ENCODE results near the gene RAI14.

DNA sequence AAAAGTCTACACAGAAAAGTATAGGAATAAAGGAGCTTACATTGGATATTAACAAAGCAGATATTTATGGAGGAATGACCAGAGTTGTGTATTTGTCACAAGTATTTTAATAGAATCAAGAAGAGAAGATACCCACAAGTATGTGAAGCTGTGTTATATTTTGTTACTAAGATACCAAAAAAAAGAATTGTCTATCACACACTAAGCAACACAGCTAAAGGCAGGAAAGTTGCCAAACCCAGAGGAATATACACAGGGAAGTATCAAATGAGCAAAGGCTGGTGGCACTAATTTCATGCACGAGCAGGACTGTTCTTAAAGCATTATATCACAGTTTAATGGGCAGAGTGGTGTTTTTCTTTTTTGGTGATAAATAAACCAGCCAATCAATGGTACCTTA, 30.9 kb upstream of the RAI14 start:
- TF ChIP-seq, protein P1, sequence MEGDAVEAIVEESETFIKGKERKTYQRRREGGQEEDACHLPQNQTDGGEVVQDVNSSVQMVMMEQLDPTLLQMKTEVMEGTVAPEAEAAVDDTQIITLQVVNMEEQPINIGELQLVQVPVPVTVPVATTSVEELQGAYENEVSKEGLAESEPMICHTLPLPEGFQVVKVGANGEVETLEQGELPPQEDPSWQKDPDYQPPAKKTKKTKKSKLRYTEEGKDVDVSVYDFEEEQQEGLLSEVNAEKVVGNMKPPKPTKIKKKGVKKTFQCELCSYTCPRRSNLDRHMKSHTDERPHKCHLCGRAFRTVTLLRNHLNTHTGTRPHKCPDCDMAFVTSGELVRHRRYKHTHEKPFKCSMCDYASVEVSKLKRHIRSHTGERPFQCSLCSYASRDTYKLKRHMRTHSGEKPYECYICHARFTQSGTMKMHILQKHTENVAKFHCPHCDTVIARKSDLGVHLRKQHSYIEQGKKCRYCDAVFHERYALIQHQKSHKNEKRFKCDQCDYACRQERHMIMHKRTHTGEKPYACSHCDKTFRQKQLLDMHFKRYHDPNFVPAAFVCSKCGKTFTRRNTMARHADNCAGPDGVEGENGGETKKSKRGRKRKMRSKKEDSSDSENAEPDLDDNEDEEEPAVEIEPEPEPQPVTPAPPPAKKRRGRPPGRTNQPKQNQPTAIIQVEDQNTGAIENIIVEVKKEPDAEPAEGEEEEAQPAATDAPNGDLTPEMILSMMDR (IDR thresholded peaks at IDR 0.05) = no peak
- no peak for TF ChIP-seq EP300 (IDR thresholded peaks at IDR 0.05)
- no peak for TF ChIP-seq POLR2A (IDR thresholded peaks at IDR 0.05)
